ENCODE results near the gene SLC35B2.

Gene SLC35B2

DNA sequence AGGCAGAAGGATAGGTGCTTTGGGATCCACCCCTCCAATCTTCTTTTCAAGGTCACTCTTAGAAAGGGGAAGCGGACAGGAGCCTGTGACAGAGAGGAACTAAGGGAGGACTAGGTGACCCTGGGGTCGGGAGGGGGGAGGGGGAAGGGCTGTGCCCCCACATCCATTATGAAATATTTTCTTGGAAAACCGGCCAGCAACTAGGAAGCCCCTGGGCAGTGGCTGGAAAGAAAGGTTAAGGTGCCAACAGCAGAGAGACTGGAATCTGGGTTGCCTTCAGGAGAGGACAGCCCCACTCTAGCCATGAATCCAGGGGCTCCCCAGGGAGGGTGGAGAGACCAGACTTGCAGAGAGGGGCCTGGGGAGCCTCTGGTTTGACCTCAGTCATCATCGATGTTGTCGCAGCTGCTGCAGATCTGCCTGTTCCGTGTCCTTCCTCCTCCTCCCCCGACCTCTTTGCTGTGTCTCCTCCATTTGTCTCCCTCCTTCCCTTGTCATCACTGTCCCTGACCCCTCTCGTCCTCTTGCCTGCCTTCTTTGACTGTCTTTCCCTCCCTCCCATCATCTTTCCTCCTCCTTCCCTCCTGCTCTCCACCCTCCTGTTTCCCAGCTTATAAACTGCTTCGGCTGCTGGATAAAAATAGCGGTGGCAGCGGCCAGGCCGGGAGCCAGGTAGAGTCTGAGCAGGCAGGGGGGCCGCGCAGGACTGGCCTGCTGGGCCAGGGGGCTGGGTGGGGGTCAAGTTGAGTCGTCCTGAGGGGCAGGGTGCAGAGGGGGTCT is 30.8 kb downstream of the SLC35B2 start:
- TF ChIP-seq, protein P1, sequence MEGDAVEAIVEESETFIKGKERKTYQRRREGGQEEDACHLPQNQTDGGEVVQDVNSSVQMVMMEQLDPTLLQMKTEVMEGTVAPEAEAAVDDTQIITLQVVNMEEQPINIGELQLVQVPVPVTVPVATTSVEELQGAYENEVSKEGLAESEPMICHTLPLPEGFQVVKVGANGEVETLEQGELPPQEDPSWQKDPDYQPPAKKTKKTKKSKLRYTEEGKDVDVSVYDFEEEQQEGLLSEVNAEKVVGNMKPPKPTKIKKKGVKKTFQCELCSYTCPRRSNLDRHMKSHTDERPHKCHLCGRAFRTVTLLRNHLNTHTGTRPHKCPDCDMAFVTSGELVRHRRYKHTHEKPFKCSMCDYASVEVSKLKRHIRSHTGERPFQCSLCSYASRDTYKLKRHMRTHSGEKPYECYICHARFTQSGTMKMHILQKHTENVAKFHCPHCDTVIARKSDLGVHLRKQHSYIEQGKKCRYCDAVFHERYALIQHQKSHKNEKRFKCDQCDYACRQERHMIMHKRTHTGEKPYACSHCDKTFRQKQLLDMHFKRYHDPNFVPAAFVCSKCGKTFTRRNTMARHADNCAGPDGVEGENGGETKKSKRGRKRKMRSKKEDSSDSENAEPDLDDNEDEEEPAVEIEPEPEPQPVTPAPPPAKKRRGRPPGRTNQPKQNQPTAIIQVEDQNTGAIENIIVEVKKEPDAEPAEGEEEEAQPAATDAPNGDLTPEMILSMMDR (IDR thresholded peaks at IDR 0.05), result no peak

DNA sequence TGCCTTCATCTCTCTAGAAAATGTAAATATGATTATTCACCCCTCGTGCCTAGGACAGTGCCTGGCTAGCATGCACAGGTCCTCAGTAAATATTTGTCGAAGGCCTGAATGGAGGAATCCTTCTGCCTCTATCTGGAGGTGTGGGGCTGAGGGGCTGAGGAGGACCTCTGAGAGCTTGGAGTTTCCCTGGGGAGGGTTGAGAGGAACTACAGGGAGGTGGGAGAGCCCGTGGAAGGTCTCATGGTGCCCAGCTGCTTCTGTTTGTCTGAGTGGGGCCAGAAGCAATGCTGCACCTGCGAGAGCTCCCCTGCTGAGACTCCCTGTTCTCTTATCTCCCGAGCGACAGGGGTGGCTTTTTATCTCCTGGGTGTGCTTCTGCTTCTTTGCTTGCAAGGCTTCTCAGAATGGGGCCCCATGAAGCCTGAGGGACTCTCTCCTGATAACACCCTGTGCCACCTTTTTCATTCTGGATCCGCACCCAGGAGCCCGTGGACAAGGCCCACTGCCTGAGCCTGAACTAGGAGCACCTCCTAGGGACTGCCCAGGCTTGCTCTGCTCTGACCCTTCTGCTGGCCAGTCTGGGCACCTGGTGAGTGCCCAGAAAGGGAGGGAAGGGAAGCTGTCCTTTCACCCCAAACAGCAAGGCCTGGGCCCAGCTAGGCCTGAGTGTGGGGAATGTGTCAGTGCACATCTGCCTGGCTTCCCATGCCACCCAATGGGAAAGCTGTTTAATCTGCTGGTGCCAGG is 31.6 kb downstream of the SLC35B2 start:
- TF ChIP-seq, protein P1 (IDR thresholded peaks at IDR 0.05), result no peak

DNA sequence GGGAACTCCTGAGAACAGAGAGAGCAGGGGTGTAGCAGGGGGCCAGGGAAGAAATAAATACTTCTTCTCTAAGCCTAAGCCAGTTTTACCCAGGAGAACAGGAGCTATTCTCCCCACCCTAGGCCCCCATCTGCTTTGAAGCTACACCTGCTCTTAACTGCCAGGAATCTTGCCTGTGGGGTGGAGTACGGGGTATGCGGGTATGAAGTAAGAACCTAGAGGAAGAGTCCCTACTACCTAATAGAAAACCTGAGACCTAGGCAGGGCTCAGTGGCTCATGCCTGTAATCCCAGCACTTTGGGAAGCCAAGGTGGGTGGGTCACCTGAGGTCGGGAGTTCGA is 32.4 kb downstream of the SLC35B2 start:
- TF ChIP-seq, protein P1 (IDR thresholded peaks at IDR 0.05), result no peak

DNA sequence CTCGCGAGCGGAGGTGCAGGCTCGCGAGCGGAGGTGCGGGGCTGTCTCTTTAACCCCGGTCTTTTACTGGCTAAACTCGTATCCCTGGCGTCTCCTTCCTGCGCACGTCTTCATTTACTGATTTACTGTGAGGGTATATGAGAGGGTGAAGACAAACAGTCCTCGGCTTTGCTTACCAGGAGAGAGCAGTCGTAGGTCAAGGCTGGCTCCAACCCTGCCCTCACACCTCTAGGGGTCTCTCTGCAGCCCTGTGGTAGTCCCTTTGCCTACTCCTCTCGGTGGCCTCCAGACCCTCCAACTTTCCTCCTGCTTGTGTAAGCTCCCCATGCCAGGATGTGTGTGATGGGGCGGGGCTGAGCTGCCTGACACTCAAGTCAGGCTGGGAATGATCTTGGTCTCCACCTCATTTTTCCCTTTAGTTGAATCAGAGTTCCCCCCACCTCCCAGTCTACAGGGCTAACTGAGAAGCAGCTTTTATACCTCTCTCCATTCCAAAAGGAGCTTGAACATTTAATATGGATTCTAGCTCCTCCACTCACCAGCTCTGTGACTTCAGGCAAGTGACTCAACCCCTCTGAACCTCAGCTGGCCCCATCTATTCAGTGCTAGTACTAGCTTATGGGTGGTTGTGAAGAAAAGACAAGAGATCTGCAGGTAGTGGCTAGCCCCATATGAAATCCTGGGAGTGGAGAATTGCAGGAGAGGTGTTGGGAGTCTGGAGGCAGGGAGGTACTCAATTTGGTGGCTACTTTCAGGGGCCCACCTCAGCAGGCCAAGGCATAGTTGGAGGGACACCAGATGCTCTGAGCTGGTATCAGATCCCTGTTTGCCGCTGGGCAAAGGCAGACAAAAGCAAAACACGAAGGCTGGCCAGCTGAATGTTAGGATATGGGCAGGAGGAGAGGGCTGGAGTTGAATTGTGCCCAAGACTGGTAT is 33.0 kb downstream of the SLC35B2 start:
- TF ChIP-seq, protein P1 (IDR thresholded peaks at IDR 0.05), result no peak

DNA sequence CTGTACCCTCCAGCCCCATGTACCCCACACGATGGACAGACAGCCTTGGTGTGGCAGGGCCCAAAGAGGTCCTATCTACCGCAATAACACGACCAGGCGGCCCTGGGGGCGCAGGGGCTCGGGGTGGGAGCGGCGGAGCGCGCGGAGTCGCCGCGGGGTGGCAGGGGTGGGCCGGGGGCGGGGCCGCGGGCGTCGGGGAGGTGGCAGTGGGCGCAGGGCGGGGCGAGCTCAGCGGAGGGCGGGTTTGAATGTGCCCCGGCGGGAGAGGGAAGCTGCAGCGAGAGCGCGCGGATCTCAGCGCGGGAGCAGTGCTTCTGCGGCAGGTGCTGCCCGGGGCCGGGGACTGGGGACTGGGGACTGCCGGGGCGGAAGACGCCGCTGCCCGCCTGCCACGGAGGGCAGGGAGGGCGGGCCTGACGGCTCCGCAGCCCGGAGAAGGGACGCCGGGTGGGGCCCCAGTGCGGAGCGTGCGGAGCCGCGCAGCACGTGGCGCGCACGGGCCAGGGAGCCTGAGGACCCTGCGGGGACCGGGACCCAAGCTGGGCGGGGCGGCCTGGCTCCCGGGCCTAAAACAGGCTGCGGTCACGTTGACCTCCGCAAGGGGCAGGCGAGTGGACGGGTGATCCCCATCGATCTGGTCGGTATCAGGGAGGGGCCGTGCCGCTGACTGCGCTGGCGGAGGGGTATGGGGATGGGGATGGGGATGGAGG is 33.9 kb downstream of the SLC35B2 start, which contains the start of gene SLC29A1:
Gene SLC29A1 (plus strand): TSS at position 277 of the 710 bp plus-strand sequence. CDS start 3,719 bp downstream, outside the sequence.
- TF ChIP-seq, protein P1 (IDR thresholded peaks at IDR 0.05), result no peak

DNA sequence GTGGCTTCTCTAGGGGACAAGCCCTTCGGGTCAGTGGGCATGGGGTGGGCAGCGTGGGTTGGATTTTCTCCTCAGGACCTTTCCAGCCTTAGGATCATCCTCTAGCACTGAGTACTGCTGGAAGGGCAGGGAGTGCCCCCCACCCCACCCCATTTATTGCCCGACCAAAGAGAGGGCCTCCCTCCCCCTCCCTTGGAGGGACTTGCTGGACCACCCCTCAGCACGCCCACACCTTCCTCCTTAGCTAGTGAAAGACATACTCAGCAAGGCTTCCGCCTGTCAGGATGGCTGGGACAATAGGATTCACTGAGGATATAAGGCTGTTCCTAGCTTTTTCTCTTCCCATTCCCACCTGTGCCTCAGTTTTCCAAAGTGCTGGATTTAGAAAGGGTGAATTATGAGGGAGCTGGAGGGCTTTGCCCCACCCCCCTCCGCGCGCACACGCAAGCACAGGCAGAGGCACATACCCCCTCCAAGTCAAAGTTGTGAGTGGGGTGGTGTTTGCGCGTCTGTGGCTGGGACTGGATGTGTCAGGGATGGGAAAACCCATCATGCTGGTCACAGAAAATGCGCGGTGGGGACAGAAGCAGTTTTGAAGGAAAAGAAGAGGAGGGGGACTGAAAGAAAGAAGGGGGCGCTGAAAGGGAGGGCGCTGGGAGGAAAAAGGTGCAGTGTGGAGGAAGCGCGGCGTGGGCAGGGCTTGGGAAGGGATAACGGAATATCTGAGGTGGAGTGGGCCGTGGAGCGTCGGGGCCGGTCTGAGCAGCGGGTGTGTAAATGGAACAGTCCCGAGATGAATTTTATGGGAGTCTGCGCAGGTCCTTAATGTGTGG is 34.6 kb downstream of the SLC35B2 start:
- TF ChIP-seq, protein P1 (IDR thresholded peaks at IDR 0.05), result no peak
